T-helper 22 cell (primary cell): Measurements from ENCODE around the gene ITGAX.

Experiments used
- DNase-seq: peaks from one replicate; pipeline ENCODE4 v3.0.0-alpha.2; 2020; ENCODE audit warnings: low read depth

Gene ITGAX

DNA sequence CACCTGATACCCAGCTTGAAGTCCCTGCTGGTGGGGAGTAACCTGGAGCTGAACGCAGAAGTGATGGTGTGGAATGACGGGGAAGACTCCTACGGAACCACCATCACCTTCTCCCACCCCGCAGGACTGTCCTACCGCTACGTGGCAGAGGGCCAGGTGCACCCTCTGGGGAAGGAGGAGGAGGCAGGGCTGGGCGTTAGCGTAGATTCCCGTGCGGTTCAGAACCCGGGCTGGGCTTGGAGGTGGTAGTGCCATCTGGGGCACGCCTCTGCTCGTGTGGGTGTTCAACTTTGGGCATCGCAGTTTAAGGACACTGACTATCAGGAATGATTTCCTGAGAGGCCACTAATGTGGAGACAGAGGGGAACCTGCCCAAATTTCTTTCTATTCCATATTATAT, 18.3 kb downstream of the ITGAX start:
- no peak for DNase-seq

DNA sequence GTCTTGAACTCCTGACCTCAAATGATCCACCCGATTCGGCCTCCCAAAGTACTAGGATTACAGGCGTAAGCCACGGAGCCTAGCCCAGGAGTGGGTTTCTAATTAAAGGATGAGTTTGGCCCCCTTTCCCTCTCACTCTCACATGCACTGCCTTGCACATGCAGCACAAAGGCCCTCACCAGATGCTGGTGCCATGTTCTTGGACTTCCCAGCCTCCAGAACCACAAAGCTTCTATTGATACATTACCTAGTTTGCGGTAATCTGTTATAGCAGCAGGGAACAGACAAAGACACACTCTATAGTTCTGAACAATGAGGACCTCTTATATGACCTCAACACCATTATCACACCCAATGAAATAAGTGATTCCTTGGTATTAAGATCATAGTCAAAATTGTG, 20.3 kb downstream of the ITGAX start:
- no peak for DNase-seq

DNA sequence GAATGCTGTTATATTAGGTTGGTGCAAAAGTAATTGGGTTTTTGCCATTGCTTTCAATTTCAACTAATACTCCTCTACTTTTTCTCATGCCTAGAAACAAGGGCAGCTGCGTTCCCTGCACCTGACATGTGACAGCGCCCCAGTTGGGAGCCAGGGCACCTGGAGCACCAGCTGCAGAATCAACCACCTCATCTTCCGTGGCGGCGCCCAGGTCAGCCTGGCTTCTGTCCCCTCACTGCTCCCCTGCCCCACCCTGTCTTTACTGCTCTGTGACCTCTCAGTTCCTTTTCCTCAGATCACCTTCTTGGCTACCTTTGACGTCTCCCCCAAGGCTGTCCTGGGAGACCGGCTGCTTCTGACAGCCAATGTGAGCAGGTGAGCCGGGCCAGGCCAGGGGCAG, 21.7 kb downstream of the ITGAX start:
- DNase-seq: no peak

DNA sequence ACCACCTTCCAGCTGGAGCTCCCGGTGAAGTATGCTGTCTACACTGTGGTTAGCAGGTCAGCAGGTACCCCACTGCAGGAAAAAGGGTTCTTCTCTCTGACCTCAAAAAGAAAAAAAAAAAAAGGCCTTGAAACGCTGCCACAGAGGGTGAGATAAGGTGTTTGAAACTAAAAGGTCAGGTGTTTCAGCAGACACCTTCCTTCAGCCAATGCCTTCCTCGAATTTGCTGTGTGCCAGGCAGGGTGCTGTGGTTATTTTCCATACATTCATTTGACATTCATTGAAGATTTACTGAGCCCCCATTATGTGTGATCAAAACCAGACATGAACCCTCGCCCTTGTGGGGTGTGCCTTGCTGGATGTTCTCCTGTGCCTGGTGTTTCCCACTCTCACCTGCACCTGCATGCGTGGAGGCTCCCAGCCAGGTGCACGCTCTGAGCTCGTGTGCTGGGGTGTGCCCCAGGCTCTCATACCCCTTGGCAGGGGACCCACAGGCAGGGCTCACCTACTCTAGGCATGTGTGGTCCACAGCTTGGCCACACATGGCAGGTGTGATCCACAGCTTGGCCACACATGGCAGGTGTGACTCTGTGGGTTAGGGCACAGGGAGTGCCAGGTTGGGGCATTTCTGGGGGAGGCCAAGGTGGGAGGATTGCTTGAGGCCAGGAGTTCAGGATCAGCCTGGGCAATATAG, 22.4 kb downstream of the ITGAX start:
- DNase-seq: no peak

DNA sequence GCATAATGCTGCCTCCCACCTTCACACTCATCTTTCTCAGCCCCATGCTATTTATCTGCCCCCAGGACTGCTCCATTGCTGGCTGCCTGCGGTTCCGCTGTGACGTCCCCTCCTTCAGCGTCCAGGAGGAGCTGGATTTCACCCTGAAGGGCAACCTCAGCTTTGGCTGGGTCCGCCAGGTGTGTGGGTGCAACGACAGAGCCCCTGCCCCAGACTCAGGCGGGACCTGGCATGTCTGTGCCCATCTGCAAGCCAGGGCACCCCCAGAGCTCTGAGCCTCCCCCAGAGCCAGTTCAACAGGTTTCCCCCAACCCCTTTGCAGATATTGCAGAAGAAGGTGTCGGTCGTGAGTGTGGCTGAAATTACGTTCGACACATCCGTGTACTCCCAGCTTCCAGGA, 25.2 kb downstream of the ITGAX start:
- no peak for DNase-seq

DNA sequence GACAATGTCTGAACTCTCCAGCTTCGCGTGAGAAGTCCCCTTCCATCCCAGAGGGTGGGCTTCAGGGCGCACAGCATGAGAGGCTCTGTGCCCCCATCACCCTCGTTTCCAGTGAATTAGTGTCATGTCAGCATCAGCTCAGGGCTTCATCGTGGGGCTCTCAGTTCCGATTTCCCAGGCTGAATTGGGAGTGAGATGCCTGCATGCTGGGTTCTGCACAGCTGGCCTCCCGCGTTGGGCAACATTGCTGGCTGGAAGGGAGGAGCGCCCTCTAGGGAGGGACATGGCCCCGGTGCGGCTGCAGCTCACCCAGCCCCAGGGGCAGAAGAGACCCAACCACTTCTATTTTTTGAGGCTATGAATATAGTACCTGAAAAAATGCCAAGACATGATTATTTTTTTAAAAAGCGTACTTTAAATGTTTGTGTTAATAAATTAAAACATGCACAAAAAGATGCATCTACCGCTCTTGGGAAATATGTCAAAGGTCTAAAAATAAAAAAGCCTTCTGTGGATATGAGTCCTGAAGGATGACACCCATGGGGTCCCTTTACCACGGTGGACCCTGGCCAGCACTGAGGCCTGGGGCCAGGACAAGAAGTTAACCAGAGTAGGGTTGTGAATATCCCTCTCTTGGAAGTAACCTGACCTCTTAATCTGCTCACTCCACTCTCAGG, 27.6 kb downstream of the ITGAX start:
- DNase-seq: no peak

DNA sequence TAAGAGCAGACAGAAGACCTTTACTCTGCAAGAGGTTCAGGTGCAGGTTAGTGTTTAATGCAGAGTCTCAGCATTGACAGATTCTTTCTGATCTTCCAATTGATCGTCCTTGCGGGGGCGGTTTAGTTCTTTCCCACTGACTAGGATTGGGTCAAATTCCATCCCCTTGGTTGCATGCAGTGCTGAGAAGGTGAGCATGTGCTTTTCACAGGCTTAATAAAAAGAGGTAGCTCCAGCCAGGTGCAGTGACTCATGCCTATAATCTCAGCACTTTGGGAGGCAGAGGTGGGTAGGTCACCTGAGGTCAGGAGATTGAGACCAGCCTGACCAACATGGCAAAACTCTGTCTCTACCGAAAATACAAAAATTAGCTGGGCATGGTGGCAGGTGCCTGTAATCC, 30.7 kb downstream of the ITGAX start:
- no peak for DNase-seq

DNA sequence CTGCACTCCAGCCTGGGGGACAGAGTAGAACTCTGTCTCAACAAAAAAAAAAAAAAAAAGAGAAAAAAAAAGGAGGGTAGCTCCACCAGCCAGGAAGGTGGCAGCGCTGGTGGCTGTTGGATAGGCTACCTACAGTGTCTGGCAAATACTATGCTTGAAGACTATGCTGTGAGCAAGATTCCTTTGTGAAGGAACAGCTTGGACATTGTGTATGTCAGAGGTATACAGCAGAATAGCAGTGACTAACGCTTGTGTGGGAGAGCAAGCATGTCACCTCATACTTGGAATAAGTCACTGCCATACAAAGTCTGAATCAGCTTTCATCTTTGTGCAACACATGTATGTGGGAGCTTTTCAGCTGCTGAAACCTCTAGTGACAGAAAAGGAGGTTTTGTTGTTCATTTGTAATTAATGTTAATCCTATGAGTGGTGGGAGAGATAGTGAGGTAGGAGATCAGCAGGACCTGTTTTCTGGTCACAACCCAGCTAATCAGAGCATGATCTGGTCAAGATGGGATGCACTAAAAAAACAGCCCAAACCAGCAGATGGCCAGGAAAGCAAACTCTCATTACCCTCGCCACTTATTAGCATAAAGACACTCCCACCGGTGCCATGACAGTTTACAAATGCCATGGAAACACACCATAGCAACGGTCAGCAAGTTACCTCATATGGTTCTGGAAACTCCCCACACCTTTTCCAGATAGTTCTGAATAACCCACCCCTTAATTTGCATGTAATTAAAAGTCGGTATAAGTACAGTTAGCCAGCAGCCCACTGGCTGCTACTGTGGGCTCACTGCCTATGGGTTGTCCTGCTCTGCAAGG, 31.4 kb downstream of the ITGAX start:
- no peak for DNase-seq

DNA sequence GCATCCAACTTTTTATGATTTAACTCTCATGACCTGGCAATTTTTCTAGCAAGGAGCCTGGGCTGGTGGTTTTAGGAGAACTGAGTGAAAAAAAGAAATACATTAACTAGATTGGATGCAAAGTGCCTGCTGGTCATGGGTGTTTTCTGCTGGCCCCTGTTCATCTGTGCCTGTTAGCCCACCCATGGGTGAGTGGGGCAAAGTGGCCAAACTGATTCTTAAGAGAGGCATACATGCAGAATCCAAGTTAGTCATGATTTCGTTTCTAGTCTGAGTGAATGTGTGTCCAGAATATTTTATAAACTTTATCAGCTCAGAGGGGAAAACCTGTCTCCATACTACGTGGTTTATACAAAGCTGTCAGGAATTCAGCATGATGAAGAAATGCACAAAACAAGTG, 33.6 kb downstream of the ITGAX start:
- DNase-seq: no peak

DNA sequence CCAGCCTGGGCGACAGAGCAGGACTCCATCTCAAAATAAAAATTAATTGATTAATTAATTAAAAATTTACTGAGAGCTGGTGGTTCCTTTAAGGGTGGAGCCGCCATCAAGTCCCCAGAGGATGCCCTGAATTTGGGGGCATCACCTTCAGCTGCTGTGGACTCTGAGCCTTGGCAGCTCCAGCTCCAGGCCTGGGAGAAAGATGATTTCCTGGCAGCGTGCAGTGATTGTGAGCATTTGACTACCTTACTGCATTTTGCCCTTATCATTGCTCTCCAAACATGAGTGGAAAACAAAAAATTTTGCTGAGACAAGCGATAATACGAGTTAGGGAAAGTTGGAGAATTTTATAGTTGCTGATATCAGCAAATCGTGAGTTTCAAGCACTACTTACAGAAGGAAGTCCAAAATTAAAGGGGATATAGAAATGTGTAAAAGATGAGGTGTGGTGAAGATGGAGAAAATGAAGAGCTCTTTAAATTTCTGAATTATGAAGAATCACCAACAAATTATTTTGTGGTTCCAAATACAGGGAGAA, 35.6 kb downstream of the ITGAX start:
- DNase-seq: no peak

DNA sequence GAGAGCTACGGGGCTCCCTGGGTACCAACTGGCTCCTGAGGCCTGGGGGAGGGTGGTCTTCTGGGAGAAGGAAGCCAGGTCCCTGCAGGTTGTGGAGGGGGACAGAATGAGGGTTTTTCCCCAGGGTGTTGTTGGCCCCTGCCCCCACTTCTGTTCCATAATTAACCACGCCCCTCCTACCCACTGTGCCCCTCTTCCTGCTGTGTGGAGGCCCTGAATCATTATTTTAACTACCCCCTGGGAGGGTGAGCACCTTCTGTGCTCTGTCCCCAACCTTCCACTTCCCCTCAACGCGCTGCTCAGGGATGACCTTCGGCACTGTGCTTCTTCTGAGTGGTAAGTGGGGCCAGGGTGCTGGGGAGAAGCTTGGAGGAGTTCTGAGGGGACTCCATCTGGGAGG, 38.1 kb downstream of the ITGAX start, which contains the start of gene ITGAD:
ITGAD (plus strand) TSS at position 280 of the 400 bp plus-strand sequence; CDS start at position 306, 26 bp downstream.
- no peak for DNase-seq

DNA sequence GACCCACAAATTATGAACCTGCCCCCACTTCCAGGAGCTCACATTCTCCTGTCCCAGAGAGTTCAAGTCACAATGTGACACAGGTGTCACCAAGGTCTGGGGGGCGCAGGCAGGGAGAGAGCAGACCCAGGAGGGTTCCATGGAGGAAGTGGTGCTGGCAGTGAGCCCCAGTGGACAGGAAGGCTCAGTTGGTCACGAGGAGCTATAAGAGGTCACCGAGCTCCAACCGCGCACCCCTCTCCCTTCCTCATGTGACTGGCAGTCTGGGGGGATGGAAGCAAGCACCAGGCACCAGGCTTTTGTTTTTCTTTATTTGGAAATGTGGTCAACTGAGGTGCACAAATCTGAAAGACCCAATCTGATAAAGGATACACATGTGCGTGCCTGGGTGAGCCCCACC, 40.7 kb downstream of the ITGAX start:
- DNase-seq: no peak

DNA sequence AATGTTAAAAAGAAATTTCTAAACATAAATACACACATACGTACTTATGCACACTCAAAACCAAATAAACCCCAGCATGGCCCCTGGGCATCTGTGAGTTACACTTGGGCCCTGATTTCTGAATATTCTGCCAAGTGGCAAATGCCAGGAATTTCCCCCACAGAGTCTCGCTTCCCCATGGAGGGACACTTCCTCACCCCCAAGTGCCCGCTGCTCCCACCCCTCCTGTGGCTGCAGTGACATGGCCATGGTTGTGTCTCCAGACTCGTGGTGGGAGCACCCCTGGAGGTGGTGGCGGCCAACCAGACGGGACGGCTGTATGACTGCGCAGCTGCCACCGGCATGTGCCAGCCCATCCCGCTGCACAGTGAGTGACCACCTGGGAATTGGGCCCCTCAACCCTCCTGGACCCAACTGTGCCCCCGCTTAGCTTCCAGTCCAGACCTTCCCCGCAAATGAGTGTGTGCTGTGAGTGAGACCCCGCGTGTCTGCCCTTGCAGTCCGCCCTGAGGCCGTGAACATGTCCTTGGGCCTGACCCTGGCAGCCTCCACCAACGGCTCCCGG, 42.2 kb downstream of the ITGAX start:
- DNase-seq: no peak

DNA sequence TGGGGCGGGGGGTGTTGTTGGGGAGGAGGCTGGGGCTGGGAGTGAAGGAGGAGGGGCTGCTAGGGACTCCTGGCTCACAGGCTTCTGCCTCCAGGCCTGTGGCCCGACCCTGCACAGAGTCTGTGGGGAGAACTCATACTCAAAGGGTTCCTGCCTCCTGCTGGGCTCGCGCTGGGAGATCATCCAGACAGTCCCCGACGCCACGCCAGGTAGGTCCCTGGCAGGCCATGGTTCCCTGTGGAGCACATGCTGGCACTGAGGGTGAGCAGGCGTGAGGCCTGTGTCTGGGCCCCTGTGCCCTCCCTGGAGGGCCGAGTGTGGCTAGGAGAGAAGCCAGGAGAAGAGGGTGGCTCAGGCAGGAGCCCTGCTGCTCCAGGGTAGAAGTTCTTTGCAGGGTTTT, 42.7 kb downstream of the ITGAX start:
- DNase-seq: no peak

DNA sequence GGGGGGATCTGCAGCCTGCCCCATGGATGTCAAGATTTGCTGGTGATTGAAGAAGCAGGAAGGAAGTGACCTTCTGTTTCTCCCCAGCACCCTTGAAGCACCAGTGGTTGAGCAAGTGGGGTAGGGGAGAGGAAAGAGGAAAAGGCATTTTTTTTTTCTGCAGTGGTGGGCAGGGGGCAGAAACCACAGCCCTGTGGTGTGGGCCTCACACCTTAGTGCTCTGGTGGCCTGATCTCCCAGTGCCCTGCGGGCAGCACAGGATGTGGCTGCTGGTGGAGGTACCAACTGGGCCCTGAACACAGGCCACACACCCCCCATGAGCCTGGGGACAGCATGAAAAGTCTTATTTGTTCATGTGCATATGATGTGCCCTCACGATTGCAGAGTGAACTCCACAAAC, 45.2 kb downstream of the ITGAX start:
- DNase-seq: no peak

DNA sequence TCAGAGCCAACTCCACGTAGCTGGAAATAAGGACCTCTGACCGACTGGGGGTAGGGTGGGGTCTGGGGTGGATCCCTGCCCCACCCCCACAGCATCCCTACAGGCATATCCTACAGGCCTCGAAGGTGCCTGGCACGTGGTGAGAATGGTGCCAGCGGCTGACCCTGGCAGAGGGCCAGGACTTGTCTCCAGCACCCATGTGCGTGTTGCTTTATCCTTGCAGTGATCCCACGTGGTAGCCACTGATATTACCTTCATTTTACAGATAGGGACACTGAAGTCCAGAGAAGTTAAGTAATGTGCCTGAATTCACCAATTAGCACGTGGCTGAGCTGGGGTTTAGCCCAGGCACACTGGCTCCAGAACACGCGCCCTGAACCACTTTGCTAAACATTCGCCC, 46.5 kb downstream of the ITGAX start:
- no peak for DNase-seq

DNA sequence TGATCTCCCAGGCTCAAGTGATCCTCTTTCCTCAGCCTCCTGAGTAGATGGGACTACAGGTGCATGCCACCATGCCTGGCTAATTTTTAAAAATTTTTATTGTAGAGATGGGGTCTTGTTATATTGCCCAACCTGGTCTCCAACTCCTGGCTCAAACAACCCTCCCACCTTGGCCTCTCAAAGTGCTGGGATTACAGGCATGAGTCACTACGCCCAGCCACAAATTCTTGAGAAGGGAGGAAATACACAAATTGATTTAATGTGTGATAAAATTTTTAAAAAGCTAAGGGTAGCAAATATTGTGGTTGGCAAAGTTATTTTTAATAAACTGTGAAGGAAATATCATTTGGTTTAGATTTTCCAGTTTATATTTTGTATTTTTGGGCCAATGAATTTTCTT, 47.7 kb downstream of the ITGAX start:
- DNase-seq: no peak

DNA sequence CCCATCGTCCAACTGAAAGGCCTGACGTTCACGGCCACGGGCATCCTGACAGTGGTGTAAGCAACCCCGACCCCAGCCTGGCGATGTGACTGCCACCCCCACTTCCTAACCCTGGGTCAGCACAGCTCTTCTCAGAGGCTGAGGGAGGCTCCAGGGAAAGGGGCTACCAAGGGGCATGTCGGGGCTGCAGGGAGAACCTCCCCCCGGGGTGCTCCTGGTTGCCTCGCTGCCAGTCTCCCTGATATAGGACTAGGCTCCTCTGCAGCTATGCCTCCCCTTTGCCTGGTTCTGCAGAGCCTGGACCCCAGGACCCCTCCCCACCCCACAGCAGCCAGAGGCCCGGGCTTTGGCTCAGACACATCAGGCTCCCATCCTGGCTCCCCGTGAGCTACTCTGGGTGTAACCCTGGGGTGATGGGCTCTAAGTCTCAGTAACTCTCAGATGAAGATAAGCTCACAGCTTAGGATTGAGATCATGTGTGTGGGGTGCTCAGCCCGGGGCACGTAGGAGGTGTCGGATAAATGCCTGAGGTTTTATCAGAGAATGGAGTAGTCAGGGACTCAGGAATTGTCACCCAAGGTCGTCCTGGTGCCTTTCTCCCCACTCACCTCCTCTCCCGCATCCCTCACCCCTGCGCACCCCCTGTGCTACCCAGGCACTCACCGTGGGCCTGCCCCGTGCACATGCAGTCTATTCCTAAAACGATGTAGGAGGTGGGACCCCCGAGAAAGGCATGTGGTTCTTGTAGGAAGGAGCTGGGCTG, 48.8 kb downstream of the ITGAX start:
- no peak for DNase-seq

DNA sequence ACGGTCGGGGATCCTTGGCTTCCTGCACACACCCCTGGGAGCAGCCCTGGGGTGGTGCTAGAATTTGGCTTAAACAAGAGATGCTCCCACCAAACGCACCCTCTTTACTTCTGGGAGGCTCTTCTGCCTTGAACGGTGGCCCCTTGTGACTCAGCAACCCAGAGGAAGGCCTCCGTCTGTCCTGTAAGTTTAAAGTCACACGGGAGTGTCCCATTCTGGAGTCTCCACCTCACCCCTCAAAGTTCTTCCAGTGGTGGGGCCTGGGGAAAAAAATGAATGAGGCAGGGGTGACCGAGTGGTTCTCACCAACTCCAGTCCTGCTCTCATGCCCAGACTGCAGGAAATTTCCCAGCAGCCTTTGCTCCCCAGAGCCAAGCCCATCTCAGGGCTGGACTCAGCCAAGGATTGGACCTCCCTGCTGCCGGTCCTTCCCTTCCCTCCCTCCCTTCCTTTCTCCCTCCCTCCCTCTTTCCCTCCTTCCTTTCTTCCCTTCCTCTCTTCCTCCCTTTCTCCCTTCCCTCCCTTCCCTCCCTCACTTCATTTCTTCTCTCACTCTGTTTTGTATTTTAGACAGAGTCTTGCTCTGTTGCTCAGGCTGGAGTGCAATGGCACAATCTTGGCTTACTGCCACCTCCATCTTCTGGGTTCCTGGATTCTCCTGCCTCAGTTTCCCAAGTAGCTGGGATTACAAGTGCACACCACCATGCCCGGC, 49.5 kb downstream of the ITGAX start:
- no peak for DNase-seq

DNA sequence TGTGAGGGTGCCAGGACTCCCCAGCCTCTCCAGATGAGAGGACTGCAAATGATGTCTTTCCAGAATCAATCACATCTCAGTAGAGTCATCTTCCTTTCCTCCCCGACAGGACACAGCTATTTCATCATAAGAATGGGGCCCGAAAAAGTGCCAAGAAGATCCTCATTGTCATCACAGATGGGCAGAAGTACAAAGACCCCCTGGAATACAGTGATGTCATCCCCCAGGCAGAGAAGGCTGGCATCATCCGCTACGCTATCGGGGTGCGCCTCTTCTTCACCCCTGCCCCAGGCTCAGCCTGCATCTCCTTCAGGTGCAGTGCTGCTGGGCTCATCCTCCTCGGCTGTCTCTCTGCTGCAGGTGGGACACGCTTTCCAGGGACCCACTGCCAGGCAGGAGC, 52.4 kb downstream of the ITGAX start:
- no peak for DNase-seq

DNA sequence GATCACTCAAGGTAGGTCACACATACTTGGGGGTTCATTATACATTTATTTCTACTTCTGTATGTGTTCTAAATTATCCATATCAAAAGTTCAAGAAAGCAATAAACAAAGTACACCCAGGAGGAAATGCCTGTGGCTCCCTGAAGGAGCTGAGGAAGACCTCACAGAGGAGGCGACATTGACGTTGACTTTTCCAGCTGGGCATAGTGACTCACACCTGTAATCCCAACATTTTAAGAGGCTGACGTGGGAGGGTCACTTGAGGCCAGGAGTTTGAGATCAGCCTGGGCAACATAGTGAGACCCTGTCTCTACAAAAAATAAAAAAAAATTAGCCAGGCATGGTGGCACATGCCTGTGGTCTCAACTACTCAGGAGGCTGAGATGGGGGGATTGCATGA, 54.5 kb downstream of the ITGAX start:
- DNase-seq: no peak
